Measurements from ENCODE around the gene SLC14A1.

SLC14A1 gene

DNA sequence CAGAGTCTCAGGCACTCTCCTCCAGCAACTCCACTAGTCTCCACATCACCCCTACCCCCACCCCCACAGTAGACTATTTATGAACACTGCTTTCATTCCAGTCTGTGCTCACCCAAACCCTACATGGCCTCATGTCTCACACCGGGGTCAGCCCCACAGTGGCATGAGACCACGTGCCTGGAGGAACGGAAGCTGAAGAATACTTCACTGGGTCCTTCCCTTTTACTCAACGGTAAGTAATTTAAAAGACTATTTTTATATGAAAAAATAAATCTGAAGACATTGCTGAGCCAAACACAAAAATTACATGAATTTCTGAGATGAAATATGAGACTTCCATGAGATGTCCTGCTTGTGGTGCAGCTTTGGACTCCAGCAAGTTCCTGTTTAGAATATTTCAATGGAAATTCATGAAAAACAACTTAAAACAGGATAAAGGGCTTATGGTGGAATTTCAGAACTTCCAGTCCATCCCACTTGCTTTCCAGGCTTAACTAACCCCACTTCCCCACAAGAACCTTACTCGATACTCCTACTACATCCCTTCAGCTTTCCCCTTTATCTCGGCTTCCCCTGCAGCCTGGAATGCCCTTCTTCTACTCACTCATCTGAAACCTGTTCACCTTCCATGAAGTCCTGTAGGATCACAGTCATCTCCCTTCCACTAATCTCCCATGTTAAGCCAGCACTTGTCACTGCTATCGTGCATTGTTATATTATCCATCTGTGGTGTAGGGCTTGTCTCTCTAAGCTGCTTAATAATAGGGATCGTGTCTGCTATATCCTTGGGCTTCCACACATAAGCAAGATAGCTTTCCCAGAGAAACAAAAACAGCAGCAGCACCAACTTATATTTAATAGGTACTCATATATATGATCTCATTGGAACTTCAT lies 47.9 kb downstream of the SLC14A1 start:
- in situ Hi-C loops (cut with MboI; ENCODE audit: low sequenced_read_pairs, unreplicated experiment): no loop called here
- no peak for DNase-seq (ENCODE audit: low spot score)
- TF ChIP-seq, protein P1, sequence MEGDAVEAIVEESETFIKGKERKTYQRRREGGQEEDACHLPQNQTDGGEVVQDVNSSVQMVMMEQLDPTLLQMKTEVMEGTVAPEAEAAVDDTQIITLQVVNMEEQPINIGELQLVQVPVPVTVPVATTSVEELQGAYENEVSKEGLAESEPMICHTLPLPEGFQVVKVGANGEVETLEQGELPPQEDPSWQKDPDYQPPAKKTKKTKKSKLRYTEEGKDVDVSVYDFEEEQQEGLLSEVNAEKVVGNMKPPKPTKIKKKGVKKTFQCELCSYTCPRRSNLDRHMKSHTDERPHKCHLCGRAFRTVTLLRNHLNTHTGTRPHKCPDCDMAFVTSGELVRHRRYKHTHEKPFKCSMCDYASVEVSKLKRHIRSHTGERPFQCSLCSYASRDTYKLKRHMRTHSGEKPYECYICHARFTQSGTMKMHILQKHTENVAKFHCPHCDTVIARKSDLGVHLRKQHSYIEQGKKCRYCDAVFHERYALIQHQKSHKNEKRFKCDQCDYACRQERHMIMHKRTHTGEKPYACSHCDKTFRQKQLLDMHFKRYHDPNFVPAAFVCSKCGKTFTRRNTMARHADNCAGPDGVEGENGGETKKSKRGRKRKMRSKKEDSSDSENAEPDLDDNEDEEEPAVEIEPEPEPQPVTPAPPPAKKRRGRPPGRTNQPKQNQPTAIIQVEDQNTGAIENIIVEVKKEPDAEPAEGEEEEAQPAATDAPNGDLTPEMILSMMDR (IDR thresholded peaks at IDR 0.05; ENCODE audit: borderline replicate concordance, control extremely low read depth, extremely low read depth, insufficient read depth, missing control alignments): no peak

DNA sequence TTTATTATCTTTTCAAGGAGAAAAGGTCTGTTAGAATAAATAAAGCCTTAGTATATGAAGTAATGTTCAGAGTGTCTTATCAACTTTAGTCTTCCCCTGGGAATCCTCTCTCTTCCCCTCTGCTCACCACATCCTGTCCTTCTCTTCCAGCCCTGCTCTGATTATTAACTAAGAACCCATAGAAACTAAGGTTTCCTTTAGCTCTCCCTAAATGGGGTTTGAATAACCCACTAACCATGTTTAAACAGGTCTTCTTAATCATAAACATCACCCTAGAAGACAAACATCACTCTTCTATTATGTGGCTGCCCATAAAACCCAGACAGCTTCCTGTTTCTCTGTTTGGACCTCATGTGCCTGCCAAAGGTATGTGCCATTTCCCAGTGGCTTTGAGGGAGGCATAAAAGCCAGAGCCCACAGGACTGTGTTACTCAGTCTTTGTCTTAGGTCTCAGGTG lies 50.1 kb downstream of the SLC14A1 start:
- DNase-seq (ENCODE audit: low spot score): no peak
- TF ChIP-seq, protein P1 (IDR thresholded peaks at IDR 0.05; ENCODE audit: borderline replicate concordance, control extremely low read depth, extremely low read depth, insufficient read depth, missing control alignments): no peak
- in situ Hi-C loops (cut with MboI; ENCODE audit: low sequenced_read_pairs, unreplicated experiment): no loop called here

DNA sequence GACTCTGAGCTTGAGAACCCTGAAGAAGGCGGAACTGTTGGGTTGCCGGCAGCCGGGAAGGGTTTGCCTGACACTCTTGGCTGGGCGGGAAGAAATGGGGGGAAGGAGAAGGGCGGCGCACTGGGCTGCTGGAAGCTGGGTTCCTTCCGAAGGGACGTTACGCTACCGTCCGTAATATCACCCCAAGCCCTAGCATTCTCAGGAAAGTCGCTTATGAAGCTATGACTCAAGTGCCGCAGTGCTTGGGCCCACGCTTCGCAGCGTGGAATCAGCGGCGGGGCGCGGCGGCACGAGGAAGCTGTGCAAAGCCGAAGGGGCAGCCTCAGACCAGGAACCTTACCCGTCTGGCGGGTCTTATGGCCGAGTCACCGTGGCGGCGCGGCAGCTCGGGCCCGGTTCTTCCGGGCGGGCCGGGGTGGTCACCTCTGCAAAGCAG lies 51.3 kb downstream of the SLC14A1 start:
- TF ChIP-seq, protein P1 (IDR thresholded peaks at IDR 0.05; ENCODE audit: borderline replicate concordance, control extremely low read depth, extremely low read depth, insufficient read depth, missing control alignments): no peak
- peak; percentile 68 for DNase-seq (ENCODE audit: low spot score)
- in situ Hi-C loops (cut with MboI; ENCODE audit: low sequenced_read_pairs, unreplicated experiment): no loop called here

DNA sequence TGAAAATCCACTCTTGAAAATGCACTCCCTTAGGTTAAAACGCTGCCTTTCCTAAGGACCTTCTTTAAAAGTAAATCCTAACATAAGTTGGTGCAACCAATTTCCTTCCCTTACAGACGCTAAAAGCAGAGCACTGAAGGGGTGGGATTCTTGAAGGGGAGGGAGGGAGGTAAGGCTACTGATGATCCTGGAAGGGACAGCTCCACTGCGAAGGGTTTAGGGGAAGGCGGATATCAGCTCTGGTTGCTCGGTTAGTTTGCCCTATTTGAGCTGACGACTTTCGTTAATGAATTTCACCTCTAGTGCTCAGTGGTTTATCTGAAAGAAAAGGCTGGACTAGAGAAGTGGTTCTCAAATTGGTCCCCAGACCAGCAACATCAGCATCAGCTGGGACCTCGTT lies 51.8 kb downstream of the SLC14A1 start:
- TF ChIP-seq, protein P1 (IDR thresholded peaks at IDR 0.05; ENCODE audit: borderline replicate concordance, control extremely low read depth, extremely low read depth, insufficient read depth, missing control alignments): no peak
- no peak for DNase-seq (ENCODE audit: low spot score)
- in situ Hi-C loops (cut with MboI; ENCODE audit: low sequenced_read_pairs, unreplicated experiment): no loop called here

DNA sequence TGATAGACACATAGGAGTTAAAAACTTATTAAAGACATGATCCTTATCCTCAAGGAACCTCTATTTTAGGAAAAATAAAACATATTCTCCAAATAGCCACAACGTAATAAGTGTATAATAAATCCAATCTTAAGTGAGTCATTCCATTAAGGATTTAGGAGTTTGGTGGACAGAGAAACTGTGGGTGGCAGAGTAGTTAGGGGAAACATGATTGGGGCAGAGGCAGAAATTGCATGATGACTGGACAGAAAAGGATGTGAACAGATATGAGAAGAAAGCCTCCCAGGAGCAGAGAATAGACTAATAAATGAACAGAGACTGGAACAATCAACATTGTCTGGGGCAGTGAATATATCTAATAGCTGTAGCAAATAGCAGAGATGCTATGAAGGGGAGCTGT lies 53.4 kb downstream of the SLC14A1 start:
- in situ Hi-C loops (cut with MboI; ENCODE audit: low sequenced_read_pairs, unreplicated experiment): no loop called here
- TF ChIP-seq, protein P1 (IDR thresholded peaks at IDR 0.05; ENCODE audit: borderline replicate concordance, control extremely low read depth, extremely low read depth, insufficient read depth, missing control alignments): no peak
- DNase-seq (ENCODE audit: low spot score): no peak

DNA sequence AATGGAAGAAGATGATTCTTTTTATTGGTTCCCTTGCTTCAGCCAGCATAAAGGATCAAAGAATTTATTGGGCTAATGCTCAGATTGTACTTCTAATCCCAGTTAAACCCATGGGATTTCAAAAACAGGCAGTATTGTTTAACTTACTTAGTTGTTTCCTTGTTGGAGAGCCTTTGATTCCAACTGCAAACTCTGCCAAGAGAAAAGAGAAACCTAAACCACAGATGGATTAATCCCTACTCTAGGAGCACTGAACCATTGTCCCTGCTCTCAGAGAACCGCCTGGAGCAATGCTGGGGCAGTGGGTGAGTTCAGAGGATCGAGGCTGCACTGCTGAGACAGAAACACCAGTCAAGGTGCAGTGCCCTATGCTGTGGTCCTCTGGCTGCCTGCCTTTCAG lies 56.6 kb downstream of the SLC14A1 start:
- no peak for DNase-seq (ENCODE audit: low spot score)
- TF ChIP-seq, protein P1 (IDR thresholded peaks at IDR 0.05; ENCODE audit: borderline replicate concordance, control extremely low read depth, extremely low read depth, insufficient read depth, missing control alignments): no peak
- in situ Hi-C loops (cut with MboI; ENCODE audit: low sequenced_read_pairs, unreplicated experiment): no loop called here
